ENCODE results near the gene ELAVL2.

- TF ChIP-seq GATA2 (IDR thresholded peaks at IDR 0.05; ENCODE audit: low read depth, low read length), result no peak
- no peak for TF ChIP-seq GATA3 (IDR thresholded peaks at IDR 0.05; ENCODE audit: low read depth, low read length)
Measured at GRCh38 chr9:23790351-23791260, 35.4 kb downstream of the ELAVL2 start.
